Duodenal mucosa (tissue), 2 donors: ENCODE data around the gene HNRNPA1.
A peak's percentile ranks its signal among the peaks of the same experiment; 100 is the strongest.

Experiments
- H3K27ac ChIP-seq: one replicate; pipeline ENCODE4 v1.7.0; 2013; ENCODE audit warnings: low read depth, low read length
- H3K27me3 ChIP-seq, 2 donors: one replicate each; pipeline ENCODE4 v1.7.0; 2013; ENCODE audit warnings: low read length in 2 of 2, control low read depth in 1 of 2; ENCODE audit not compliant: insufficient read depth in 2 of 2, control insufficient read depth in 1 of 2
- H3K36me3 ChIP-seq, 2 donors: one replicate each; pipeline ENCODE4 v1.7.0; 2013; ENCODE audit warnings: low read length in 2 of 2, control low read depth in 1 of 2; ENCODE audit not compliant: insufficient read depth in 2 of 2, control insufficient read depth in 1 of 2
- H3K4me1 ChIP-seq, 2 donors: one replicate each; pipeline ENCODE4 v1.7.0; 2013; ENCODE audit warnings: low read length in 2 of 2, control low read depth in 1 of 2; ENCODE audit not compliant: insufficient read depth in 2 of 2, control insufficient read depth in 1 of 2
- H3K4me3 ChIP-seq, 2 donors: one replicate each; pipeline ENCODE4 v1.7.0; 2013; ENCODE audit warnings: low read length in 2 of 2, low read depth in 1 of 2
- H3K9ac ChIP-seq, 2 donors: one replicate each; pipeline ENCODE4 v1.7.0; 2013; ENCODE audit warnings: low read length in 2 of 2, low read depth in 1 of 2
- H3K9me3 ChIP-seq, 2 donors: one replicate each; pipeline ENCODE4 v1.7.0; 2013; ENCODE audit warnings: low read length in 2 of 2, control low read depth in 1 of 2; ENCODE audit not compliant: control insufficient read depth in 1 of 2

The HNRNPA1 gene

GRCh38 chr12:54298904-54299303, 18.4 kb downstream of the HNRNPA1 start:
- Histone ChIP-seq H3K27me3 (peaks cover 17 to 30% of the 10 kb centered on the region in 2 donors), H3K4me3 (no peak overlapping the region), H3K27ac (no peak overlapping the region), H3K9ac (no peak overlapping the region), H3K9me3 (no peaks in the 10 kb centered on the region), H3K4me1 (peaks cover 6 to 14% of the 10 kb centered on the region in 2 donors), H3K36me3 (no peaks in the 10 kb centered on the region)

- Histone ChIP-seq H3K9me3 (no peaks in the 10 kb centered on the region), H3K9ac (no peak overlapping the region), H3K4me3 (no peak overlapping the region), H3K27ac (no peak overlapping the region), H3K36me3 (no peaks in the 10 kb centered on the region), H3K27me3 (peaks cover 24 to 31% of the 10 kb centered on the region in 2 donors), H3K4me1 (peaks cover 13 to 22% of the 10 kb centered on the region in 2 donors)
Observed at GRCh38 chr12:54299515-54300224, 19.1 kb downstream of the HNRNPA1 start.

GRCh38 chr12:54300225-54300731, 19.8 kb downstream of the HNRNPA1 start:
- Histone ChIP-seq H3K4me3 (peak overlapping the region in 1 of 2 donors; percentile 36), H3K36me3 (no peaks in the 10 kb centered on the region), H3K27me3 (peaks cover 24 to 31% of the 10 kb centered on the region in 2 donors), H3K9me3 (no peaks in the 10 kb centered on the region), H3K27ac (no peak overlapping the region), H3K9ac (peak overlapping the region in 1 of 2 donors; percentile 10), H3K4me1 (peaks cover 13 to 22% of the 10 kb centered on the region in 2 donors)

- peak within 1 kb of the TSS; percentile 36 to 43 for H3K4me3 ChIP-seq
- H3K27ac ChIP-seq: no peak within 1 kb of the TSS
- no peaks in the 10 kb centered on the region for H3K36me3 ChIP-seq
- H3K9me3 ChIP-seq: no peaks in the 10 kb centered on the region
- H3K4me1 ChIP-seq: peaks cover 13 to 22% of the 10 kb centered on the region in 2 donors
- peaks cover 24 to 31% of the 10 kb centered on the region in 2 donors for H3K27me3 ChIP-seq
- peak within 1 kb of the TSS in 1 of 2 donors; percentile 10 for H3K9ac ChIP-seq
Observed at GRCh38 chr12:54300732-54301427, 20.4 kb downstream of the HNRNPA1 start, which contains the start of gene NFE2. TSS of gene NFE2 (minus strand) at chr12:54301015. CDS start at chr12:54295248, 5,767 bp downstream.

GRCh38 chr12:54301428-54302048, 21.0 kb downstream of the HNRNPA1 start:
- peak overlapping the region; percentile 36 to 43 for H3K4me3 ChIP-seq
- peaks cover 24 to 31% of the 10 kb centered on the region in 2 donors for H3K27me3 ChIP-seq
- no peak overlapping the region for H3K9ac ChIP-seq
- peaks cover 13 to 22% of the 10 kb centered on the region in 2 donors for H3K4me1 ChIP-seq
- H3K36me3 ChIP-seq: no peaks in the 10 kb centered on the region
- H3K27ac ChIP-seq: no peak overlapping the region
- no peaks in the 10 kb centered on the region for H3K9me3 ChIP-seq

- H3K9ac ChIP-seq: no peak overlapping the region
- no peaks in the 10 kb centered on the region for H3K36me3 ChIP-seq
- H3K4me1 ChIP-seq: peaks cover 20 to 32% of the 10 kb centered on the region in 2 donors
- peak overlapping the region in 1 of 2 donors; percentile 16 for H3K4me3 ChIP-seq
- peaks cover 24 to 31% of the 10 kb centered on the region in 2 donors for H3K27me3 ChIP-seq
- no peaks in the 10 kb centered on the region for H3K9me3 ChIP-seq
- H3K27ac ChIP-seq: no peak overlapping the region
Observed at GRCh38 chr12:54303640-54304039, 23.1 kb downstream of the HNRNPA1 start.

GRCh38 chr12:54304187-54304810, 23.8 kb downstream of the HNRNPA1 start:
- Histone ChIP-seq H3K4me1 (peaks cover 20 to 32% of the 10 kb centered on the region in 2 donors), H3K9ac (no peak overlapping the region), H3K27ac (no peak overlapping the region)

GRCh38 chr12:54306925-54307741, 26.6 kb downstream of the HNRNPA1 start:
- H3K36me3 ChIP-seq: no peaks in the 10 kb centered on the region
- H3K9ac ChIP-seq: no peak overlapping the region
- H3K4me3 ChIP-seq: no peak overlapping the region
- H3K9me3 ChIP-seq: no peaks in the 10 kb centered on the region
- peaks cover 8 to 11% of the 10 kb centered on the region in 2 donors for H3K27me3 ChIP-seq
- H3K4me1 ChIP-seq: peaks cover 15 to 19% of the 10 kb centered on the region in 2 donors
- H3K27ac ChIP-seq: no peak overlapping the region

More at GRCh38 chr12:54304187-54304810, 23.8 kb downstream of the HNRNPA1 start:
- Histone ChIP-seq H3K27me3 (peaks cover 21 to 28% of the 10 kb centered on the region in 2 donors), H3K9me3 (no peaks in the 10 kb centered on the region), H3K4me3 (peak overlapping the region in 1 of 2 donors; percentile 16), H3K36me3 (no peaks in the 10 kb centered on the region)

- no peak overlapping the region for H3K9ac ChIP-seq
- H3K4me1 ChIP-seq: peaks cover 6 to 9% of the 10 kb centered on the region in 2 donors
- H3K36me3 ChIP-seq: no peaks in the 10 kb centered on the region
- no peak overlapping the region for H3K4me3 ChIP-seq
- no peaks in the 10 kb centered on the region for H3K27me3 ChIP-seq
- no peaks in the 10 kb centered on the region for H3K9me3 ChIP-seq
- H3K27ac ChIP-seq: no peak overlapping the region
Observed at GRCh38 chr12:54311051-54311450, 30.5 kb downstream of the HNRNPA1 start.
